ENCODE results near the gene B4GALNT3.

The B4GALNT3 gene

GRCh38 chr12:464484-465267, 4.9 kb downstream of the B4GALNT3 start:
- in situ Hi-C loops (cut with HindIII; ENCODE audit: low pct_ligation_motif_present, low pct_unique_long_range_greater_than_20kb, low sequenced_read_pairs) = no loop called here

GRCh38 chr12:466039-466438, 6.3 kb downstream of the B4GALNT3 start:
- in situ Hi-C loops (cut with HindIII; ENCODE audit: low pct_ligation_motif_present, low pct_unique_long_range_greater_than_20kb, low sequenced_read_pairs) = no loop called here
- no peak for DNase-seq

More at GRCh38 chr12:464484-465267, 4.9 kb downstream of the B4GALNT3 start:
- DNase-seq = no peak

- in situ Hi-C loops (cut with HindIII; ENCODE audit: low pct_ligation_motif_present, low pct_unique_long_range_greater_than_20kb, low sequenced_read_pairs) = no loop called here
- no peak for DNase-seq
Observed at GRCh38 chr12:466762-467161, 7.0 kb downstream of the B4GALNT3 start.

GRCh38 chr12:467591-467990, 7.9 kb downstream of the B4GALNT3 start:
- no peak for DNase-seq
- in situ Hi-C loops (cut with HindIII; ENCODE audit: low pct_ligation_motif_present, low pct_unique_long_range_greater_than_20kb, low sequenced_read_pairs) = no loop called here

- DNase-seq = no peak
- in situ Hi-C loops (cut with HindIII; ENCODE audit: low pct_ligation_motif_present, low pct_unique_long_range_greater_than_20kb, low sequenced_read_pairs) = no loop called here
Observed at GRCh38 chr12:468671-469389, 9.1 kb downstream of the B4GALNT3 start.

GRCh38 chr12:470133-470532, 10.4 kb downstream of the B4GALNT3 start:
- DNase-seq = no peak
- in situ Hi-C loops (cut with HindIII; ENCODE audit: low pct_ligation_motif_present, low pct_unique_long_range_greater_than_20kb, low sequenced_read_pairs) = no loop called here

- DNase-seq = no peak
- in situ Hi-C loops (cut with HindIII; ENCODE audit: low pct_ligation_motif_present, low pct_unique_long_range_greater_than_20kb, low sequenced_read_pairs) = no loop called here
Observed at GRCh38 chr12:473198-473597, 13.5 kb downstream of the B4GALNT3 start.

- in situ Hi-C loops (cut with HindIII; ENCODE audit: low pct_ligation_motif_present, low pct_unique_long_range_greater_than_20kb, low sequenced_read_pairs) = no loop called here
- no peak for DNase-seq
Observed at GRCh38 chr12:473863-474577, 14.3 kb downstream of the B4GALNT3 start.

GRCh38 chr12:475286-475685, 15.5 kb downstream of the B4GALNT3 start:
- DNase-seq = no peak
- in situ Hi-C loops (cut with HindIII; ENCODE audit: low pct_ligation_motif_present, low pct_unique_long_range_greater_than_20kb, low sequenced_read_pairs) = no loop called here

GRCh38 chr12:479161-479560, 19.4 kb downstream of the B4GALNT3 start:
- in situ Hi-C loops (cut with HindIII; ENCODE audit: low pct_ligation_motif_present, low pct_unique_long_range_greater_than_20kb, low sequenced_read_pairs) = no loop called here
- no peak for DNase-seq

GRCh38 chr12:480831-481816, 21.4 kb downstream of the B4GALNT3 start:
- in situ Hi-C loops (cut with HindIII; ENCODE audit: low pct_ligation_motif_present, low pct_unique_long_range_greater_than_20kb, low sequenced_read_pairs) = no loop called here

GRCh38 chr12:482061-482460, 22.3 kb downstream of the B4GALNT3 start:
- DNase-seq = no peak

More at GRCh38 chr12:480831-481816, 21.4 kb downstream of the B4GALNT3 start:
- DNase-seq = no peak

GRCh38 chr12:484096-484495, 24.4 kb downstream of the B4GALNT3 start:
- no peak for DNase-seq
- in situ Hi-C loops (cut with HindIII; ENCODE audit: low pct_ligation_motif_present, low pct_unique_long_range_greater_than_20kb, low sequenced_read_pairs) = no loop called here

More at GRCh38 chr12:482061-482460, 22.3 kb downstream of the B4GALNT3 start:
- in situ Hi-C loops (cut with HindIII; ENCODE audit: low pct_ligation_motif_present, low pct_unique_long_range_greater_than_20kb, low sequenced_read_pairs) = no loop called here

- DNase-seq = no peak
- in situ Hi-C loops (cut with HindIII; ENCODE audit: low pct_ligation_motif_present, low pct_unique_long_range_greater_than_20kb, low sequenced_read_pairs) = no loop called here
Observed at GRCh38 chr12:490260-490659, 30.5 kb downstream of the B4GALNT3 start.

GRCh38 chr12:495466-495865, 35.7 kb downstream of the B4GALNT3 start:
- DNase-seq = no peak
- in situ Hi-C loops (cut with HindIII; ENCODE audit: low pct_ligation_motif_present, low pct_unique_long_range_greater_than_20kb, low sequenced_read_pairs) = no loop called here

GRCh38 chr12:496736-497135, 37.0 kb downstream of the B4GALNT3 start:
- in situ Hi-C loops (cut with HindIII; ENCODE audit: low pct_ligation_motif_present, low pct_unique_long_range_greater_than_20kb, low sequenced_read_pairs) = no loop called here
- no peak for DNase-seq

GRCh38 chr12:497501-498160, 37.9 kb downstream of the B4GALNT3 start:
- in situ Hi-C loops (cut with HindIII; ENCODE audit: low pct_ligation_motif_present, low pct_unique_long_range_greater_than_20kb, low sequenced_read_pairs) = no loop called here
- DNase-seq = no peak
